GM13976 (cell line): ENCODE results near the gene PARK7.

Source experiments
- DNase-seq: peaks from one replicate; pipeline ENCODE4 v3.0.0; 2012; ENCODE audit warnings: low spot score
- in situ Hi-C: fragments of 300-500 bp; cut with MboI; formaldehyde crosslinking; loops from one replicate; pipeline ENCODE4 v1.12.0; 2022; ENCODE audit warnings: low sequenced_read_pairs, mixed read lengths, inconsistent platforms; ENCODE audit not compliant: unreplicated experiment
- TF ChIP-seq, protein P1 (sequence below): IDR thresholded peaks from 2 replicates; pipeline ENCODE4 v1.5.1; 2012; ENCODE audit warnings: borderline replicate concordance, mild to moderate bottlenecking; ENCODE audit not compliant: insufficient read depth; ENCODE audit errors: extremely low read depth, missing control alignments, control extremely low read depth

PARK7 gene

GRCh38 chr1:8012955-8013354, 51.4 kb downstream of the PARK7 start:
- TF ChIP-seq, protein P1, sequence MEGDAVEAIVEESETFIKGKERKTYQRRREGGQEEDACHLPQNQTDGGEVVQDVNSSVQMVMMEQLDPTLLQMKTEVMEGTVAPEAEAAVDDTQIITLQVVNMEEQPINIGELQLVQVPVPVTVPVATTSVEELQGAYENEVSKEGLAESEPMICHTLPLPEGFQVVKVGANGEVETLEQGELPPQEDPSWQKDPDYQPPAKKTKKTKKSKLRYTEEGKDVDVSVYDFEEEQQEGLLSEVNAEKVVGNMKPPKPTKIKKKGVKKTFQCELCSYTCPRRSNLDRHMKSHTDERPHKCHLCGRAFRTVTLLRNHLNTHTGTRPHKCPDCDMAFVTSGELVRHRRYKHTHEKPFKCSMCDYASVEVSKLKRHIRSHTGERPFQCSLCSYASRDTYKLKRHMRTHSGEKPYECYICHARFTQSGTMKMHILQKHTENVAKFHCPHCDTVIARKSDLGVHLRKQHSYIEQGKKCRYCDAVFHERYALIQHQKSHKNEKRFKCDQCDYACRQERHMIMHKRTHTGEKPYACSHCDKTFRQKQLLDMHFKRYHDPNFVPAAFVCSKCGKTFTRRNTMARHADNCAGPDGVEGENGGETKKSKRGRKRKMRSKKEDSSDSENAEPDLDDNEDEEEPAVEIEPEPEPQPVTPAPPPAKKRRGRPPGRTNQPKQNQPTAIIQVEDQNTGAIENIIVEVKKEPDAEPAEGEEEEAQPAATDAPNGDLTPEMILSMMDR = no peak
- DNase-seq = no peak
- in situ Hi-C loops = no loop called here

- TF ChIP-seq, protein P1 = no peak
- in situ Hi-C loops = no loop called here
- no peak for DNase-seq
These were observed 51.9 kb downstream of the PARK7 start for GRCh38 chr1:8013399-8013798.

GRCh38 chr1:8013800-8014199, 52.3 kb downstream of the PARK7 start:
- in situ Hi-C loops = no loop called here
- TF ChIP-seq, protein P1 = no peak
- no peak for DNase-seq

- in situ Hi-C loops = no loop called here
- no peak for DNase-seq
- TF ChIP-seq, protein P1 = no peak
These were observed 53.0 kb downstream of the PARK7 start for GRCh38 chr1:8014381-8014988.

DNA sequence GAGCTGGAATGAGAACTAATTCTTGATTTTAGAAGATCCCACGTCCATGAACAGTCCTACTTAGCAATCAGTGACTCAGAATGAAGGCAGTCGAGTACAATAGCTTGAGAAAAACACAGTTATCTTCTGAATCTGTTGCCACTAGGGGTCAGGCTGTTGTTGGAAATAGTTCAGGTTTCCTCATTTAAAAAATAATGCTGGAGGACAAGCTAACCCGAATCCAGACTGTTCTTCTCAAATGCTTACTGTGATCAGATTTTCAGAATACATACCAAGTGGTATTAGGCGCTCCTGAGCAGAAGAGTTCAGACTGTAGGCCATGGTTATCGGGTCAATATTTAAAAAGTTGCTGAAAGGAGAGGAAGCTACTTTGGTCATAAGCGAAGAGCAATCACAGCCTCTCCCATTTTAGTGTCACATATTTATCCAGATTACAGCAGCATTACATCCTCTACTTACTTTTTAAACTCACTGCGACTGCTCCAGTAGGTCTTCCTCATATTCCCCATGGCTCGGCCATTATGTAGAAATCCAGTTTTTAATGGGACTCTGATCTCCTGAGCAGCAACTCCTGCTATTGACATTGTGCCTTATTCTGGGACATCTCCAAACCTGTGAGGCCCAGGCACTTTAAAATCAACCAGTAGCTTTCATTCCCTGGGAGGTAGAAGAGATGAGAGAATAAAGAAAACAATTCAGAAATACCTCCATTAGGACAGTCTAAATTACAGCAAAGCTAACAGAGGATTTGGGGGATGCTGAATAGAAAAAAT, 53.7 kb downstream of the PARK7 start:
- TF ChIP-seq, protein P1 = peak; percentile 41
- peak; percentile 60 for DNase-seq
- in situ Hi-C loops = no loop called here

DNA sequence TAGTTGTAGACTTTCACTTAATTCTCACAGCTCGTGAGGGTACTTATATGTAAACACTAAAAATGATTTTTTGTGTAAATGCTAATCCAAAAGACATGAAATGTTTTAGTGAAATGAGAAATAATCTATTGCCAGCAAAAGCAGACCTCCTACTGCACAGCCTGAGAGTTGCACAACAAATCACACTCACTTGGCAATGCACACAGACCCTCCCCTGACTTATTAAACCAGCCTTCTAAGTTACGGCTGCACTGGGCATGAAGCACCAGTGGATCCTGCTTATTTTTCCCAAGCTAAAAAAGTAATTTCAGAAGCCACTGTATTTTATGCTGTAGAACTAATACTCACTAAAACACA, 54.3 kb downstream of the PARK7 start:
- in situ Hi-C loops = no loop called here
- DNase-seq = no peak
- TF ChIP-seq, protein P1 = no peak
